Mesothelial cell of epicardium (in vitro differentiated cells): Measurements from ENCODE around the gene RARS1. TPM values are rescaled to one million over a fixed set of nuclear protein-coding genes. Genes with fewer than 3 reads are reported as not detected.

Source experiments
- DNase-seq, 2 experiments: peaks; one replicate each; pipeline ENCODE4 v3.0.0; 2021; ENCODE audit warnings: low spot score in 2 of 2; ENCODE audit not compliant: unreplicated experiment in 2 of 2
- H3K27ac Mint-ChIP-seq: 2 replicates; pipeline ENCODE4 v1.8.0; 2021; ENCODE audit warnings: mixed read lengths
- H3K27me3 Mint-ChIP-seq: 2 replicates; pipeline ENCODE4 v1.8.0; 2021; ENCODE audit warnings: low read depth, mixed read lengths
- H3K36me3 Mint-ChIP-seq: 2 replicates; pipeline ENCODE4 v1.8.0; 2021; ENCODE audit warnings: mixed read lengths
- H3K4me1 Mint-ChIP-seq: 2 replicates; pipeline ENCODE4 v1.8.0; 2021; ENCODE audit warnings: mixed read lengths
- H3K4me3 Mint-ChIP-seq: 2 replicates; pipeline ENCODE4 v1.8.0; 2021; ENCODE audit warnings: mild to moderate bottlenecking, moderate library complexity, mixed read lengths
- H3K9me3 Mint-ChIP-seq: 2 replicates; pipeline ENCODE4 v1.8.0; 2021; ENCODE audit warnings: mixed read lengths
- CTCF ChIP-seq: fragments of 200-600 bp; sonication (generic); IDR thresholded peaks from one replicate; pipeline ENCODE4 v1.5.0; 2021; ENCODE audit warnings: antibody characterized with exemption; ENCODE audit not compliant: unreplicated experiment
- microRNA-seq: library from miRNA; unstranded; fragments of <30 nt; microRNA quantifications from one replicate; pipeline ENCODE4 v1.2.0, GENCODE V29; 2021; ENCODE audit warnings: inconsistent platforms, mixed read lengths
- total RNA-seq: library from RNA; stranded (reverse); gene quantifications from 3 replicates; pipeline ENCODE4 v1.2.1, GENCODE V29; 2021

The RARS1 gene
- total RNA-seq, 1 donor from 2014 or later = 98.2 TPM

- Mint-ChIP-seq H3K9me3 (peaks cover 4% of the 10 kb centered on the region), H3K36me3 (peaks cover 42% of the 10 kb centered on the region), H3K27me3 (no peaks in the 10 kb centered on the region), H3K27ac (no peak overlapping the region), H3K4me3 (no peak overlapping the region), H3K4me1 (peaks cover 7% of the 10 kb centered on the region)
- no peak for DNase-seq
- TF ChIP-seq CTCF = no peak
These were observed 82.5 kb downstream of the RARS1 start for GRCh38 chr5:168568738-168569137.

Small RNA genes lying within 50 kb of the gene (microRNA-seq; reads per million reads assigned to microRNA genes)
- gene MIR103A1 (not detected), gene MIR103B1 (not detected)

Other genes with a start within 250 kb of the RARS1 start
- gene WWC1, start 194.8 kb upstream of the RARS1 start, total RNA-seq = 29.9 to 35.1 TPM (median 32.8 TPM) in 3 replicates
- gene FBLL1, start 42.8 kb downstream of the RARS1 start, total RNA-seq = 0.80 to 0.95 TPM (median 0.81 TPM) in 3 replicates
- gene PANK3, start 92.9 kb downstream of the RARS1 start, total RNA-seq = 88.3 to 94.5 TPM (median 90.7 TPM) in 3 replicates